K562 (cell line): ENCODE results near the gene SUMF1. TPM values are rescaled to one million over a fixed set of nuclear protein-coding genes. Genes with fewer than 3 reads are reported as not detected.

Experiments used
- CCAR2 ChIP-seq: fragments of 200-400 bp; formaldehyde crosslinking; IDR thresholded peaks from 2 replicates; pipeline ENCODE4 v1.6.1; 2017; ENCODE audit warnings: mild to moderate bottlenecking, low read depth, low read length
- CCNT2 ChIP-seq: IDR thresholded peaks from 2 replicates; pipeline ENCODE4 v1.6.1; 2011; ENCODE audit warnings: borderline replicate concordance, low read depth, mild to moderate bottlenecking, moderate library complexity, mixed read lengths, low read length; ENCODE audit not compliant: insufficient read length; ENCODE audit errors: extremely low read depth
- GABPB2 ChIP-seq: fragments of 250-450 bp; sonication (Bioruptor Pico); conservative IDR thresholded peaks from 2 replicates; pipeline ENCODE4 v1.5.1; 2021; ENCODE audit warnings: mild to moderate bottlenecking
- KDM1A ChIP-seq, 2 experiments: fragments of 450-650 bp; IDR thresholded peaks; 2 replicates each; pipeline ENCODE4 v1.6.1; 2016; ENCODE audit warnings: mild to moderate bottlenecking in 2 of 2
- MTA2 ChIP-seq: fragments of 450-650 bp; IDR thresholded peaks from 2 replicates; pipeline ENCODE4 v1.6.1; 2016; ENCODE audit warnings: low read depth
- NBN ChIP-seq: fragments of 450-650 bp; IDR thresholded peaks from 2 replicates; pipeline ENCODE4 v1.6.1; 2016; ENCODE audit warnings: low read depth, mild to moderate bottlenecking
- XRCC4 ChIP-seq: IDR thresholded peaks from one replicate; pipeline ENCODE4 v1.6.1; 2011; ENCODE audit not compliant: insufficient read depth, insufficient read length; ENCODE audit errors: extremely low read depth
- ZNF23 ChIP-seq: fragments of 250-450 bp; sonication (Bioruptor Pico); IDR thresholded peaks from 2 replicates; pipeline ENCODE4 v1.4.0; 2020; ENCODE audit warnings: mild to moderate bottlenecking
- ZNF609 ChIP-seq: sonication (generic); formaldehyde crosslinking; IDR thresholded peaks from 2 replicates; pipeline ENCODE4 v1.8.1; 2023; ENCODE audit warnings: missing genetic modification reagents, mild to moderate bottlenecking, borderline replicate concordance
- ZNF830 ChIP-seq: fragments of 250-450 bp; sonication (Bioruptor Pico); IDR thresholded peaks from 2 replicates; pipeline ENCODE4 v1.5.0; 2021; ENCODE audit warnings: mild to moderate bottlenecking
- polyA plus RNA-seq, 8 experiments: library from polyadenylated mRNA; depleted of rRNA in 4 of 8; stranded (reverse) in 5 of 8; unstranded in 3 of 8; fragments of >200 nt; fragmentation: Nextera tagmentation in 2 of 8; fragmentation: Illumina TruSeq in 1 of 8; extraction: Ambion mirVana in 2 of 8; extraction: Trizol in 1 of 8; gene quantifications; 2 replicates each; pipeline versions ENCODE4 v1.2.1 to v1.2.3, GENCODE V29; 2011 to 2014; ENCODE audit warnings: inconsistent platforms in 1 of 8, missing spikeins in 1 of 8
- total RNA-seq, 7 experiments: library from RNA; depleted of rRNA in 6 of 7; stranded (reverse); fragments of >200 nt in 6 of 7; fragmentation: Illumina TruSeq in 2 of 7; extraction: Trizol in 2 of 7; gene quantifications; 2 replicates each; pipeline versions ENCODE4 v1.2.1 to v1.2.3, GENCODE V29; 2011 to 2021; ENCODE audit warnings: low replicate concordance in 1 of 7
- TF ChIP-seq, protein P1 (sequence below): sonication (generic); formaldehyde crosslinking; IDR thresholded peaks from 2 replicates; pipeline ENCODE4 v1.8.1; 2023; ENCODE audit warnings: mild to moderate bottlenecking, missing genetic modification reagents
- TF ChIP-seq, protein P2 (sequence below), 2 experiments: fragments of 450-650 bp in 1 of 2; sonication (generic) in 1 of 2; formaldehyde crosslinking in 1 of 2; IDR thresholded peaks; 2 replicates each; pipeline versions ENCODE4 v1.7.1 to v1.9.0; 2016 to 2022; ENCODE audit warnings: inconsistent platforms in 1 of 2, mild to moderate bottlenecking in 1 of 2, missing genetic modification reagents in 1 of 2

Gene SUMF1
- total and polyA plus RNA-seq, 9 of the 15 experiments (the other 6 are each of a cell fraction or from before 2014, with no cell fraction given): 1.3 to 7.4 (median 4.2) TPM

DNA sequence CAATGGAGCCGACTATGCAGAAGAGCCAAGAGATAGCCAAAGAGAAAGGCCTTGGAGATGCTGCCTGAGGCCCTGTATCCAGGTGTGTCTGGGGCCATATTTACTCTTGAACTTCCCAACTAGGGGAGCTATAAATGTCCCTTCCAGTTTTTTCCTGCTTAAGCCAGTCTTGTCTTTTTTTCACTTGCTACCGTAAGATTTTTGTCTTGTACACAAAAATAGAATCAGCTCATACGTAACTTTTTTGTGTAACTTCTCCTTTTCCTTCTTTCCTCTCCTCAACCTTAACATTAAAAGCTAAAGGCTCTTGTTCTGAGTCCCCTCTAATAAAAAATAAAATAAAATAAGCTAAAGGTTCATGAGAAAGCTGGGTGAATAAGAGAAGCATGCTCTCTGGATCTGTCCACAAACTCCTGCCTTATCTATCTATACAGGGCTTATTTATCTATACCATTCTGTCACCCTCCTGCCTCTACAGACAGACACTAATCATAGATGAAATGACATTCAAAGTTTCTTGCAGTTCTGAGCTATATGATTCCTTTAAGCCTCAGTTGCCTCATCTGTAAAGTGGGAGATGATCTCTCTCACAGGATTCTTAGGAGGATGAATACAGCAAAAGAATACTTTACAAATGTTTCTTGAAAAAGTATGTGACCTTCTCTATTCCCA lies 4.6 kb downstream of the SUMF1 start (continued):
- TF ChIP-seq CCNT2 (peak; percentile 57), MTA2 (peak; percentile 57; the same call in 1 of the 2 replicates), ZNF830 (no peak), ZNF609 (no peak), ZNF23 (no peak), KDM1A (IDR thresholded peaks at IDR 0.05) (peak; percentile 47 to 51; a peak in 2 of 4 replicates), NBN (no peak), XRCC4 (no peak), GABPB2 (CRISPR knock-in tag) (no peak), CCAR2 (no peak)
- TF ChIP-seq, protein P1, sequence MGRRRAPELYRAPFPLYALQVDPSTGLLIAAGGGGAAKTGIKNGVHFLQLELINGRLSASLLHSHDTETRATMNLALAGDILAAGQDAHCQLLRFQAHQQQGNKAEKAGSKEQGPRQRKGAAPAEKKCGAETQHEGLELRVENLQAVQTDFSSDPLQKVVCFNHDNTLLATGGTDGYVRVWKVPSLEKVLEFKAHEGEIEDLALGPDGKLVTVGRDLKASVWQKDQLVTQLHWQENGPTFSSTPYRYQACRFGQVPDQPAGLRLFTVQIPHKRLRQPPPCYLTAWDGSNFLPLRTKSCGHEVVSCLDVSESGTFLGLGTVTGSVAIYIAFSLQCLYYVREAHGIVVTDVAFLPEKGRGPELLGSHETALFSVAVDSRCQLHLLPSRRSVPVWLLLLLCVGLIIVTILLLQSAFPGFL (CRISPR knock-in tag): no peak
- TF ChIP-seq, protein P2, sequence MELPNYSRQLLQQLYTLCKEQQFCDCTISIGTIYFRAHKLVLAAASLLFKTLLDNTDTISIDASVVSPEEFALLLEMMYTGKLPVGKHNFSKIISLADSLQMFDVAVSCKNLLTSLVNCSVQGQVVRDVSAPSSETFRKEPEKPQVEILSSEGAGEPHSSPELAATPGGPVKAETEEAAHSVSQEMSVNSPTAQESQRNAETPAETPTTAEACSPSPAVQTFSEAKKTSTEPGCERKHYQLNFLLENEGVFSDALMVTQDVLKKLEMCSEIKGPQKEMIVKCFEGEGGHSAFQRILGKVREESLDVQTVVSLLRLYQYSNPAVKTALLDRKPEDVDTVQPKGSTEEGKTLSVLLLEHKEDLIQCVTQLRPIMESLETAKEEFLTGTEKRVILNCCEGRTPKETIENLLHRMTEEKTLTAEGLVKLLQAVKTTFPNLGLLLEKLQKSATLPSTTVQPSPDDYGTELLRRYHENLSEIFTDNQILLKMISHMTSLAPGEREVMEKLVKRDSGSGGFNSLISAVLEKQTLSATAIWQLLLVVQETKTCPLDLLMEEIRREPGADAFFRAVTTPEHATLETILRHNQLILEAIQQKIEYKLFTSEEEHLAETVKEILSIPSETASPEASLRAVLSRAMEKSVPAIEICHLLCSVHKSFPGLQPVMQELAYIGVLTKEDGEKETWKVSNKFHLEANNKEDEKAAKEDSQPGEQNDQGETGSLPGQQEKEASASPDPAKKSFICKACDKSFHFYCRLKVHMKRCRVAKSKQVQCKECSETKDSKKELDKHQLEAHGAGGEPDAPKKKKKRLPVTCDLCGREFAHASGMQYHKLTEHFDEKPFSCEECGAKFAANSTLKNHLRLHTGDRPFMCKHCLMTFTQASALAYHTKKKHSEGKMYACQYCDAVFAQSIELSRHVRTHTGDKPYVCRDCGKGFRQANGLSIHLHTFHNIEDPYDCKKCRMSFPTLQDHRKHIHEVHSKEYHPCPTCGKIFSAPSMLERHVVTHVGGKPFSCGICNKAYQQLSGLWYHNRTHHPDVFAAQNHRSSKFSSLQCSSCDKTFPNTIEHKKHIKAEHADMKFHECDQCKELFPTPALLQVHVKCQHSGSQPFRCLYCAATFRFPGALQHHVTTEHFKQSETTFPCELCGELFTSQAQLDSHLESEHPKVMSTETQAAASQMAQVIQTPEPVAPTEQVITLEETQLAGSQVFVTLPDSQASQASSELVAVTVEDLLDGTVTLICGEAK (IDR thresholded peaks at IDR 0.05): no peak
- TF ChIP-seq, protein P2 (CRISPR knock-in tag; IDR thresholded peaks at IDR 0.05): no peak
